DMS79 (cell line): Measurements from ENCODE around the gene CDKN2B-AS1.

Source experiments
- DNase-seq: peaks from one replicate; lab custom pipeline; 2025; lab: John Stamatoyannopoulos, UW

CDKN2B-AS1 gene

GRCh38 chr9:22118810-22119521 lies 124.4 kb downstream of the CDKN2B-AS1 start:
- no peak for DNase-seq

- DNase-seq = no peak
These were observed 125.0 kb downstream of the CDKN2B-AS1 start for GRCh38 chr9:22119522-22120158.

- DNase-seq = no peak
These were observed 125.6 kb downstream of the CDKN2B-AS1 start for GRCh38 chr9:22120159-22120549.

DNA sequence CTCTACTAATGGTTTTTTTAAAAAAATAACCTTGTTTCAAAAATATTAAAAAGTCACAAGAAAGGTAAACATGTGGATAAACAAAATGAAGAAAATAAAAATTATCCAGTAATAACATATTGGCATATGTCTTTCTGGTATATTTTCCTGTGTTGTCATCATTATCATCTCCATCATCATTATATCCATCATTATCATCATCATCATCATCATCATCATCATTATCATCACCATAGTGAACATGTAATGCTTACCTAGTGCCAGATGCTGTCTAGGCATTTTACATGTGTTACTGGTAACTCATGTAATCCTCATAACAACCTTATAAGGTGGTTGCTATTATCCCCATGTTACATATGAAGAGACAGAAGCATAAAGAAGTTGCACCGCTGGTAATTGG lies 126.0 kb downstream of the CDKN2B-AS1 start:
- no peak for DNase-seq

- no peak for DNase-seq
These were observed 129.8 kb downstream of the CDKN2B-AS1 start for GRCh38 chr9:22124263-22125011.

- DNase-seq = no peak
These were observed 134.5 kb downstream of the CDKN2B-AS1 start for GRCh38 chr9:22129133-22129532.

GRCh38 chr9:22129633-22130032 lies 135.0 kb downstream of the CDKN2B-AS1 start:
- DNase-seq = no peak

GRCh38 chr9:22131817-22132216 lies 137.2 kb downstream of the CDKN2B-AS1 start:
- DNase-seq = no peak

DNA sequence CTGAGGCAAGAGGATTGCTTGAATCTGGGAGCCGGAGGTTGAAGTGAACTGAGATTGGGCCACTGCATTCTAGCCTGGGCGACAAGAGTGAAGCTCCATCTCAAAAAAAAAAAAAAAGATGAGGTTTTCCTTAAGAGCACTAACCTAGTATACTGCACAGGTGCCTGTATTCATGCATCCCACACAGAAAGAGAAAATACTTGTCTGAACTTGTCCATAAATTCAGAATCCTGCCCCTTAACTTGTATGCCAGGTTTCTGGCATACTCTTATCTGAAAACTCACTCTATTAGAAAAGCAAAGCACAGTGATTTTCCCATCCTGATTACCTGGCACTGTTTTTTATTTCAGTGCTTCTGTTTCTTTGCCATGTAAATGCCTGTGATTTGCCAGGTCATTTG lies 139.8 kb downstream of the CDKN2B-AS1 start:
- DNase-seq = peak; percentile 5

GRCh38 chr9:22136461-22137096 lies 142.0 kb downstream of the CDKN2B-AS1 start:
- no peak for DNase-seq

GRCh38 chr9:22138956-22139660 lies 144.5 kb downstream of the CDKN2B-AS1 start:
- DNase-seq = no peak

DNA sequence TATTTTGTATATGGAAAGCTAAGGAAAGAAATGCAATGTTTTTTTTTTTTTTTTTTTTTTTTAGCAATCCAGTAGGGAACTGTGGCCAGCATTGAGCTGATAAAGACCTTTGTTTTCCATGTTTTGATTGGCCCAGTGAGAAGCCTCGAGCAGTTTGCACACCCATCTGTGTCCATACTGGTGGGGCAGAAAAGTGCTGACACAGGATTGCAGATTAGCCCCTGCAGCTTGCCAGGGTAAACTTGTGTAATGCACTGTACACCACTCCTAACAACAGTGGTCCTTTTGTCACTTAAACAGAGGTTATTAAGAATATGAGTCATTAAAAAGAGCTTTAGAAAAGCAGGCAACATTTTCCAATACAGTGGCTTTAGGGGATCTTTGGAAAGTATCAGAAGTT lies 147.3 kb downstream of the CDKN2B-AS1 start:
- DNase-seq = no peak

GRCh38 chr9:22142671-22143070 lies 148.1 kb downstream of the CDKN2B-AS1 start:
- no peak for DNase-seq

- no peak for DNase-seq
These were observed 149.4 kb downstream of the CDKN2B-AS1 start for GRCh38 chr9:22143799-22144625.

GRCh38 chr9:22146604-22147003 lies 152.0 kb downstream of the CDKN2B-AS1 start:
- no peak for DNase-seq

DNA sequence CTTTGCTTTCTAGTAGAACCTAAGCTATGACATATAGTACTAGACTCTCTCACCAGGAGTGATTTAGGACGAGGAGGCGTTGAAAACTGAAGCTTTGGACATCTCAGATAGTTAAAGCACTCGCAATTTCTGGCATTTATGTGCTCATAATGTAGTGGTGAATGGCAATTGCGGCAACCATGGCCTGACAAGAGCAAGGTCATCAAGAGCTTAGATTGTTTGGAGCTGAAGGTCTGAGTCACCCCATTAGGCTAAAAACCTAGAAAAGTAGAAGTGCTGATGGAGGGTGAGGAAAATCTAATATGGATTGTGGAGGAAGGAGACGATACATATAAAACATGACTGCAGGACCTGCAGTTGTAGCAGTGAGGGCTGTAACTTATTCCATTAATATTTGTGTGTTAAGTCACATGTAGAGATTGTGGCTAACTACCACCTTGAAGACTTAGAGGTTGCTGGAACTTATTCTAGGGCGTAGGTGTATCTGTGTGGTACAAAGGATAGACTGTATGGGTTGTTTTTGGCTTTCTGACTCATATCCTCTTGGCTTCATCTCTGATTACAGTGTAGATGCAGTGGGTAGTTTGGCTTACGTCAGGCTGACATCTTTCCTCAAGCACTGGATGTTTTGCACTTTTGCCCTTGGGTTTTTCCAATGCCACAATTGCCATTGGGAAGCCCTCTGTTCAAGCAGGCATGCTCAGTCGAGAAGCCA lies 153.4 kb downstream of the CDKN2B-AS1 start:
- no peak for DNase-seq

DNA sequence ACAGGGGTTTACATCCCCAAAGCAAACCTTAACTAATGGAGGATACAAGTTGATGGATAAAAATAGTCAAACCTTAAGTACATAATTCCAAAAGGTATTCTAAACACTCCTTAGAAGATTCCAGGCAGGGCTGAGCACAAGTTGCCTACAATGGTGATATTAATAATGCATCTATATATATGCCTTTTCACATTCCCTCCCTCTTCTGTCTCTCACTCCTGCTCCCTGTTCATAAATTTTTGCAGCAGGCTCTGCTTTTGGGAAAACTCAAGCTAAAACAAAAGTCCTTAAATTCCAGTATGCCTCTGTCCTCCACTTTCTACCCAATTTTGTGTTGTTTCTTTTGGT lies 153.9 kb downstream of the CDKN2B-AS1 start:
- DNase-seq = no peak

DNA sequence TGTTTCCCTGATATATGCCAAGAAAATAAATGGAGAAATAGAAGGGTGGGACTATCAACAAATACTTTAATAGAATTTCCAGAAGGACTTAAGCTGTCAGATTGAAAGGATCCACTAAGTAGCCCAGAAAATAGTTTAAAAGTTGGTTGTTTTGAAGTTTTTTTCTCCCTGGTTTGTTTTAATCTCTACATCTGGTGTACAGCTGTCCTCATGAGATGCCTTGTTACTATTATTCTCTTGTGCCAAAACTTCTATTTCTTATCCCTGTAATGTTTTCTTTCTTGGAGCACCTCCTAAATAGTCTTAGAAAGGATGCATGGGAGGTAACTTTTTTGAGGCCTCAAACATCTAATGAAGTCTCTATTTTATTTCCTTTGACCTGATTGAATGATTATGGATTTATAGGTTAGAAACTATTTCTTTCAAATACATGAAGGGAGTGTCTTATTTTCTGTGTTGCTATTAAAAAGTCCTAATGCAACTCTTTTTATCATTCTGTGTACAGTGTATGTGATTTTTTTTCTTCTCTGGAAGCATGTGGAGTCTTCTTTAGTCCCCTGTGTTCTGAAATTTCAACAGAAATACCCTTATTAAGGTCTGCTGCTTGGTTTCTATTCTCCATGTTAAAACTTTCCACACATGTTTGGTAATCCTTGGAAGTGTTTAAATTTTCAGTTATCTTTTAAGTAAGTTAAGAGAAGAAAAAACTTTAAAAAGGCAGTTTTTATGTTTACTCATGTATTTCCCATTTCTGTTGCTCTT lies 154.5 kb downstream of the CDKN2B-AS1 start:
- DNase-seq = no peak

DNA sequence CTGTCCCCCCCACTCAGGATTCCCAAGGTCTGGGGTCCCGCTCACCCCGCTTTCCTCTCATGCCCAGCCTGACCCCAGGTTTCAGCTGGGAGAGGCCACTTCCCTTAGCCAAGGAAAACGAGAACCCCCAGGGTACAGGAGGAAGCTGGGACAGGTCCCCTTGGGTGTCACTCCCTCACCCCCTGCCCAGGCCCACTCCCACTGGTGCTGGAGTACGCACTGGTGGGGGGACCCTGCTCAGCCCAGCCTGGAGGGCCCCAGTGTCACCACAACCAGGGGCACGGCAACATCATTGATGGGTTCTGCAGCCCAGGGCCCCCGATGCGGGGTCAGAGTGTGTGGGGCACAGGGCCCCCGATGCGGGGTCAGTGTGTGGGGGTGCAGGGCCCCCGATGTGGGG lies 159.5 kb downstream of the CDKN2B-AS1 start:
- DNase-seq = no peak

DNA sequence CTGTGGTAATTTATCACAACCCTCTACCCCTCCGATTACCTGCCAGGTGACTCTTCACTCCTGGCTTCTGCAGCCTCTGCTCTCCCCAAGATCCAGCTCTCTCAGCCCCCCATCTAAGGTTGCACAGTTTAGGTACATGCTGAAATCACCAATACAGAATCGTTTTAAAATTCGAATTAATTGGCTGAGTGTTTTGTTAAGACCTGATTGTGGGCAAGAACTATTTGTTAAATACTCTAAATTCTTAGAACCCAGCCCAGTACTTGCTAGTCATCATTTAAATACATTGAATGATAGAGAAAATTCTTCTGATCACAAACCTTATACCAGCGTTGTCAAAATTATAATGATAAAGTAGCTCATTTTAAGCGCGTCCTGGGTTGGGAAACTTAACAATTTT lies 162.0 kb downstream of the CDKN2B-AS1 start:
- DNase-seq = no peak
